HEK293 (cell line): ENCODE measurements around the gene NID1.

ENCODE experiments used
- CTCF ChIA-PET: fragments of 350-600 bp; formaldehyde crosslinking; extraction: SDS; loops from one replicate; lab custom pipeline; 2021; ENCODE audit warnings: antibody characterized with exemption; lab: Yijun Ruan, JAX
- POLR2A ChIA-PET: fragments of 300-600 bp; formaldehyde crosslinking; extraction: SDS; loops from one replicate; lab custom pipeline; 2020; ENCODE audit warnings: antibody characterized with exemption, inconsistent platforms; lab: Yijun Ruan, JAX
- H3K27ac ChIP-seq: fragments of 200-500 bp; sonication (Bioruptor generic); 2 replicates; pipeline ENCODE4 v1.5.1; 2014; ENCODE audit warnings: low read depth, low read length, control low read depth, inconsistent platforms; ENCODE audit errors: extremely low read depth
- H3K36me3 ChIP-seq, 2 experiments: fragments of 200-500 bp in 1 of 2; sonication (Bioruptor generic) in 1 of 2; 1 replicate in 1 of 2; 2 replicates in 1 of 2; pipeline ENCODE4 v1.5.1; 2014 to 2017; ENCODE audit warnings: inconsistent platforms in 2 of 2, low read length in 2 of 2; ENCODE audit not compliant: control insufficient read depth in 2 of 2, insufficient read depth in 1 of 2
- H3K4me1 ChIP-seq: fragments of 200-500 bp; sonication (Bioruptor generic); 2 replicates; pipeline ENCODE4 v1.5.1; 2014; ENCODE audit warnings: mild to moderate bottlenecking, low read length, inconsistent platforms; ENCODE audit not compliant: control insufficient read depth, insufficient read depth
- H3K4me3 ChIP-seq: 2 replicates; pipeline ENCODE4 v1.5.1; 2011; ENCODE audit warnings: low read depth, mild to moderate bottlenecking, control low read depth, low read length, moderate library complexity
- H3K9me3 ChIP-seq: fragments of 200-500 bp; sonication (Bioruptor generic); 2 replicates; pipeline ENCODE4 v1.5.1; 2014; ENCODE audit warnings: low read depth, low read length, inconsistent platforms; ENCODE audit not compliant: control insufficient read depth, insufficient read depth
- KLF10 ChIP-seq: fragments of 450-650 bp; IDR thresholded peaks from 2 replicates; pipeline ENCODE4 v1.5.1; 2018; ENCODE audit warnings: missing biosample characterization, mild to moderate bottlenecking, missing genetic modification characterization
- KLF9 ChIP-seq: fragments of 450-650 bp; formaldehyde crosslinking; IDR thresholded peaks from 2 replicates; pipeline ENCODE4 v1.5.1; 2016; ENCODE audit warnings: missing biosample characterization, missing genetic modification characterization, low read depth
- MYNN ChIP-seq: fragments of 450-650 bp; formaldehyde crosslinking; IDR thresholded peaks from 2 replicates; pipeline ENCODE4 v1.5.1; 2016; ENCODE audit warnings: missing biosample characterization, missing genetic modification characterization, borderline replicate concordance
- OVOL3 ChIP-seq: fragments of 450-650 bp; formaldehyde crosslinking; IDR thresholded peaks from 2 replicates; pipeline ENCODE4 v1.5.1; 2016; ENCODE audit warnings: missing biosample characterization, missing genetic modification characterization
- ZBTB20 ChIP-seq: fragments of 450-650 bp; formaldehyde crosslinking; IDR thresholded peaks from 2 replicates; pipeline ENCODE4 v1.5.1; 2016; ENCODE audit warnings: missing biosample characterization, missing genetic modification characterization
- ZBTB8A ChIP-seq: fragments of 450-650 bp; formaldehyde crosslinking; IDR thresholded peaks from 2 replicates; pipeline ENCODE4 v1.5.1; 2016; ENCODE audit warnings: missing biosample characterization, missing genetic modification characterization
- ZNF132 ChIP-seq: fragments of 450-650 bp; formaldehyde crosslinking; IDR thresholded peaks from 2 replicates; pipeline ENCODE4 v1.5.1; 2017; ENCODE audit warnings: missing biosample characterization, missing genetic modification characterization, borderline replicate concordance
- ZNF211 ChIP-seq: fragments of 450-650 bp; formaldehyde crosslinking; IDR thresholded peaks from 2 replicates; pipeline ENCODE4 v1.5.1; 2016; ENCODE audit warnings: low read depth, missing biosample characterization, missing genetic modification characterization
- ZNF335 ChIP-seq: fragments of 450-650 bp; formaldehyde crosslinking; conservative IDR thresholded peaks from 2 replicates; pipeline ENCODE4 v1.5.1; 2016; ENCODE audit warnings: missing biosample characterization, missing genetic modification characterization
- ZNF394 ChIP-seq: fragments of 450-650 bp; formaldehyde crosslinking; IDR thresholded peaks from 2 replicates; pipeline ENCODE4 v1.5.1; 2016; ENCODE audit warnings: missing biosample characterization, missing genetic modification characterization, mild to moderate bottlenecking, moderate library complexity, borderline replicate concordance
- ZNF423 ChIP-seq: fragments of 450-650 bp; formaldehyde crosslinking; IDR thresholded peaks from 2 replicates; pipeline ENCODE4 v1.5.1; 2016; ENCODE audit warnings: missing biosample characterization, missing genetic modification characterization
- ZNF426 ChIP-seq: fragments of 450-650 bp; formaldehyde crosslinking; IDR thresholded peaks from 2 replicates; pipeline ENCODE4 v1.5.1; 2017; ENCODE audit warnings: missing biosample characterization, missing genetic modification characterization, mild to moderate bottlenecking, inconsistent platforms, moderate library complexity
- ZNF501 ChIP-seq: fragments of 450-650 bp; formaldehyde crosslinking; IDR thresholded peaks from 2 replicates; pipeline ENCODE4 v1.5.1; 2016; ENCODE audit warnings: missing biosample characterization, missing genetic modification characterization
- ZNF560 ChIP-seq: fragments of 450-650 bp; formaldehyde crosslinking; IDR thresholded peaks from 2 replicates; pipeline ENCODE4 v1.5.1; 2017; ENCODE audit warnings: missing biosample characterization, missing genetic modification characterization, borderline replicate concordance
- ZNF654 ChIP-seq: fragments of 450-650 bp; formaldehyde crosslinking; IDR thresholded peaks from 2 replicates; pipeline ENCODE4 v1.5.1; 2016; ENCODE audit warnings: low read depth, missing biosample characterization, missing genetic modification characterization
- ZNF677 ChIP-seq: fragments of 450-650 bp; IDR thresholded peaks from 2 replicates; pipeline ENCODE4 v1.5.0; 2018; ENCODE audit warnings: missing biosample characterization, mild to moderate bottlenecking, missing genetic modification characterization, moderate library complexity
- TF ChIP-seq, protein P1 (sequence below): fragments of 450-650 bp; formaldehyde crosslinking; IDR thresholded peaks from 2 replicates; pipeline ENCODE4 v1.5.1; 2016; ENCODE audit warnings: missing biosample characterization, missing genetic modification characterization
- TF ChIP-seq, protein P2 (sequence below): fragments of 450-650 bp; formaldehyde crosslinking; conservative IDR thresholded peaks from 2 replicates; pipeline ENCODE4 v1.5.1; 2016; ENCODE audit warnings: low read depth, missing biosample characterization, missing genetic modification characterization
- TF ChIP-seq, protein P3 (sequence below): fragments of 450-650 bp; formaldehyde crosslinking; IDR thresholded peaks from 2 replicates; pipeline ENCODE4 v1.5.1; 2017; ENCODE audit warnings: missing biosample characterization, missing genetic modification characterization

NID1 gene

DNA sequence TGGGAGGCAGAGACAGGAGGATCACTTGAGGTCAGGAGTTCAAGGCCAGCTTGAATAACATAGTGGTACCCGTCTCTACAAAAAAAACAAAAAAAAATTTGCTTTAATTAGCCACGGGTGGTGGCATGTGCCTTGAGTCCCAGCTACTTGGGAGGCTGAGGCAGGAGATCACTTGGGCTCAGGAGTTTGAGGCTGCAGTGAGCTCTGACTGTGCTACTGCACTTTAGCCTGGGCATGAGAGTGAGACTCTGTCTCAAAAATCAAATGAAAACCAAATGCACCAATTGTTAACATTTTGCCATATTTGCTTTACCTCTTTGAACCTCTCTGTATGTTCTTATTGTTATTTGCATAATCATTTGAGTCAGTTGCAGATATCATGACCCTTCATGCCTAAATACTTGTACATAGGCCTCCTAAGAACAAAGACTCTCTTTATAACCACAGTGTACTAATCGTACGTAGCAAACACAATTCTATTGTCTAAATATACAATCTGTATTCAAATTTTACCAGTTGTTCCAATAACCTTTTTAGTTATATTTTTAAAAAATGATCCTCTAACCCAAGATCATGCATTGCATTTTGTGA, 8.5 kb upstream of the NID1 start:
- Histone ChIP-seq H3K9me3 (no peaks in the 10 kb centered on the region), H3K36me3 (no peaks in the 10 kb centered on the region), H3K4me3 (no peak overlapping the region), H3K27ac (no peak overlapping the region), H3K4me1 (no peaks in the 10 kb centered on the region)
- ChIA-PET CTCF (no interaction called here), POLR2A (no interaction called here)
- TF ChIP-seq ZNF132 (tag by site-specific recombination) (no peak), ZNF677 (no peak), MYNN (tag by site-specific recombination) (no peak), KLF9 (tag by site-specific recombination) (no peak), ZNF560 (tag by site-specific recombination) (no peak), ZBTB8A (tag by site-specific recombination) (no peak), ZNF335 (tag by site-specific recombination) (no peak), ZNF423 (tag by site-specific recombination) (no peak), ZNF394 (tag by site-specific recombination) (no peak), KLF10 (tag by site-specific recombination) (no peak), ZNF426 (tag by site-specific recombination) (no peak), ZNF211 (tag by site-specific recombination) (no peak), ZNF654 (no peak), ZBTB20 (tag by site-specific recombination) (no peak), ZNF501 (tag by site-specific recombination) (no peak), OVOL3 (tag by site-specific recombination) (no peak)
- TF ChIP-seq, protein P1, sequence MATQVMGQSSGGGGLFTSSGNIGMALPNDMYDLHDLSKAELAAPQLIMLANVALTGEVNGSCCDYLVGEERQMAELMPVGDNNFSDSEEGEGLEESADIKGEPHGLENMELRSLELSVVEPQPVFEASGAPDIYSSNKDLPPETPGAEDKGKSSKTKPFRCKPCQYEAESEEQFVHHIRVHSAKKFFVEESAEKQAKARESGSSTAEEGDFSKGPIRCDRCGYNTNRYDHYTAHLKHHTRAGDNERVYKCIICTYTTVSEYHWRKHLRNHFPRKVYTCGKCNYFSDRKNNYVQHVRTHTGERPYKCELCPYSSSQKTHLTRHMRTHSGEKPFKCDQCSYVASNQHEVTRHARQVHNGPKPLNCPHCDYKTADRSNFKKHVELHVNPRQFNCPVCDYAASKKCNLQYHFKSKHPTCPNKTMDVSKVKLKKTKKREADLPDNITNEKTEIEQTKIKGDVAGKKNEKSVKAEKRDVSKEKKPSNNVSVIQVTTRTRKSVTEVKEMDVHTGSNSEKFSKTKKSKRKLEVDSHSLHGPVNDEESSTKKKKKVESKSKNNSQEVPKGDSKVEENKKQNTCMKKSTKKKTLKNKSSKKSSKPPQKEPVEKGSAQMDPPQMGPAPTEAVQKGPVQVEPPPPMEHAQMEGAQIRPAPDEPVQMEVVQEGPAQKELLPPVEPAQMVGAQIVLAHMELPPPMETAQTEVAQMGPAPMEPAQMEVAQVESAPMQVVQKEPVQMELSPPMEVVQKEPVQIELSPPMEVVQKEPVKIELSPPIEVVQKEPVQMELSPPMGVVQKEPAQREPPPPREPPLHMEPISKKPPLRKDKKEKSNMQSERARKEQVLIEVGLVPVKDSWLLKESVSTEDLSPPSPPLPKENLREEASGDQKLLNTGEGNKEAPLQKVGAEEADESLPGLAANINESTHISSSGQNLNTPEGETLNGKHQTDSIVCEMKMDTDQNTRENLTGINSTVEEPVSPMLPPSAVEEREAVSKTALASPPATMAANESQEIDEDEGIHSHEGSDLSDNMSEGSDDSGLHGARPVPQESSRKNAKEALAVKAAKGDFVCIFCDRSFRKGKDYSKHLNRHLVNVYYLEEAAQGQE = no peak
- TF ChIP-seq, protein P2, sequence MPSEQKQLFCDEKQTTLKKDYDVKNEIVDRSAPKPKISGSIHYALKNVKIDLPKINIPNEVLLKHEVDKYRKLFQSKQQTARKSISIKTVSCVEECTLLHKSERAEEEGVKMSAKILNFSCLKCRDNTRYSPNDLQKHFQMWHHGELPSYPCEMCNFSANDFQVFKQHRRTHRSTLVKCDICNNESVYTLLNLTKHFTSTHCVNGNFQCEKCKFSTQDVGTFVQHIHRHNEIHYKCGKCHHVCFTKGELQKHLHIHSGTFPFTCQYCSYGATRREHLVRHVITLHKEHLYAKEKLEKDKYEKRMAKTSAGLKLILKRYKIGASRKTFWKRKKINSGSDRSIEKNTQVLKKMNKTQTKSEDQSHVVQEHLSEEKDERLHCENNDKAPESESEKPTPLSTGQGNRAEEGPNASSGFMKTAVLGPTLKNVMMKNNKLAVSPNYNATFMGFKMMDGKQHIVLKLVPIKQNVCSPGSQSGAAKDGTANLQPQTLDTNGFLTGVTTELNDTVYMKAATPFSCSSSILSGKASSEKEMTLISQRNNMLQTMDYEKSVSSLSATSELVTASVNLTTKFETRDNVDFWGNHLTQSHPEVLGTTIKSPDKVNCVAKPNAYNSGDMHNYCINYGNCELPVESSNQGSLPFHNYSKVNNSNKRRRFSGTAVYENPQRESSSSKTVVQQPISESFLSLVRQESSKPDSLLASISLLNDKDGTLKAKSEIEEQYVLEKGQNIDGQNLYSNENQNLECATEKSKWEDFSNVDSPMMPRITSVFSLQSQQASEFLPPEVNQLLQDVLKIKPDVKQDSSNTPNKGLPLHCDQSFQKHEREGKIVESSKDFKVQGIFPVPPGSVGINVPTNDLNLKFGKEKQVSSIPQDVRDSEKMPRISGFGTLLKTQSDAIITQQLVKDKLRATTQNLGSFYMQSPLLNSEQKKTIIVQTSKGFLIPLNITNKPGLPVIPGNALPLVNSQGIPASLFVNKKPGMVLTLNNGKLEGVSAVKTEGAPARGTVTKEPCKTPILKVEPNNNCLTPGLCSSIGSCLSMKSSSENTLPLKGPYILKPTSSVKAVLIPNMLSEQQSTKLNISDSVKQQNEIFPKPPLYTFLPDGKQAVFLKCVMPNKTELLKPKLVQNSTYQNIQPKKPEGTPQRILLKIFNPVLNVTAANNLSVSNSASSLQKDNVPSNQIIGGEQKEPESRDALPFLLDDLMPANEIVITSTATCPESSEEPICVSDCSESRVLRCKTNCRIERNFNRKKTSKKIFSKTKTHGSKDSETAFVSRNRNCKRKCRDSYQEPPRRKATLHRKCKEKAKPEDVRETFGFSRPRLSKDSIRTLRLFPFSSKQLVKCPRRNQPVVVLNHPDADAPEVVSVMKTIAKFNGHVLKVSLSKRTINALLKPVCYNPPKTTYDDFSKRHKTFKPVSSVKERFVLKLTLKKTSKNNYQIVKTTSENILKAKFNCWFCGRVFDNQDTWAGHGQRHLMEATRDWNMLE (tag by site-specific recombination) = no peak
- TF ChIP-seq, protein P3, sequence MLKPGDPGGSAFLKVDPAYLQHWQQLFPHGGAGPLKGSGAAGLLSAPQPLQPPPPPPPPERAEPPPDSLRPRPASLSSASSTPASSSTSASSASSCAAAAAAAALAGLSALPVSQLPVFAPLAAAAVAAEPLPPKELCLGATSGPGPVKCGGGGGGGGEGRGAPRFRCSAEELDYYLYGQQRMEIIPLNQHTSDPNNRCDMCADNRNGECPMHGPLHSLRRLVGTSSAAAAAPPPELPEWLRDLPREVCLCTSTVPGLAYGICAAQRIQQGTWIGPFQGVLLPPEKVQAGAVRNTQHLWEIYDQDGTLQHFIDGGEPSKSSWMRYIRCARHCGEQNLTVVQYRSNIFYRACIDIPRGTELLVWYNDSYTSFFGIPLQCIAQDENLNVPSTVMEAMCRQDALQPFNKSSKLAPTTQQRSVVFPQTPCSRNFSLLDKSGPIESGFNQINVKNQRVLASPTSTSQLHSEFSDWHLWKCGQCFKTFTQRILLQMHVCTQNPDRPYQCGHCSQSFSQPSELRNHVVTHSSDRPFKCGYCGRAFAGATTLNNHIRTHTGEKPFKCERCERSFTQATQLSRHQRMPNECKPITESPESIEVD = no peak
